Small intestine (tissue), 7 donors: ENCODE data around the gene SLC7A6OS. TPM values are rescaled to one million over a fixed set of nuclear protein-coding genes. Genes with fewer than 3 reads are reported as not detected.

Source experiments
- DNase-seq, 2 donors: peaks; one replicate each; pipeline versions ENCODE4 v3.0.0 to v3.0.0-alpha.2; 2013
- FAIRE-seq: peaks from 2 replicates; lab custom pipeline; 2012; peaks lifted over from hg19 to GRCh38; lab: Jason Lieb, UNC
- H3K27ac ChIP-seq, 3 donors: one replicate each; pipeline ENCODE4 v1.5.1; 2013; ENCODE audit warnings: low read length in 2 of 3, mild to moderate bottlenecking in 2 of 3, control low read depth in 1 of 3, inconsistent platforms in 1 of 3, low read depth in 1 of 3, moderate library complexity in 1 of 3
- H3K27me3 ChIP-seq, 3 donors: one replicate each; pipeline ENCODE4 v1.6.1; 2013; ENCODE audit warnings: low read length in 3 of 3, inconsistent platforms in 1 of 3; ENCODE audit not compliant: control insufficient read depth in 3 of 3, insufficient read depth in 3 of 3
- H3K36me3 ChIP-seq, 3 donors: one replicate each; pipeline ENCODE4 v1.6.1; 2013; ENCODE audit warnings: low read length in 3 of 3, inconsistent platforms in 1 of 3, low read depth in 1 of 3, mild to moderate bottlenecking in 1 of 3, moderate library complexity in 1 of 3; ENCODE audit not compliant: control insufficient read depth in 3 of 3, insufficient read depth in 2 of 3
- H3K4me1 ChIP-seq, 3 donors: one replicate each; pipeline ENCODE4 v1.6.1; 2013; ENCODE audit warnings: low read length in 2 of 3, inconsistent platforms in 1 of 3, low read depth in 1 of 3, mild to moderate bottlenecking in 1 of 3, moderate library complexity in 1 of 3; ENCODE audit not compliant: control insufficient read depth in 3 of 3, insufficient read depth in 2 of 3
- H3K4me3 ChIP-seq, 3 donors: one replicate each; pipeline ENCODE4 v1.5.1; 2013; ENCODE audit warnings: low read length in 3 of 3, control low read depth in 1 of 3, inconsistent platforms in 1 of 3, low read depth in 1 of 3, mild to moderate bottlenecking in 1 of 3, moderate library complexity in 1 of 3
- H3K9me3 ChIP-seq, 2 donors: one replicate each; pipeline ENCODE4 v1.6.1; 2013; ENCODE audit warnings: low read depth in 1 of 2, low read length in 1 of 2; ENCODE audit not compliant: control insufficient read depth in 2 of 2, insufficient read depth in 1 of 2
- WGBS, 3 donors: extraction: QIAGEN DNeasy Blood & Tissue Kit; methylation state at CpG; one replicate each; pipeline ENCODE4 v1.1.7; 2013; 5-methylcytosine and 5-hydroxymethylcytosine counted together
- polyA plus RNA-seq, 4 donors: library from polyadenylated mRNA; stranded (reverse) in 3 of 4; unstranded in 1 of 4; fragments of 200-250 nt in 3 of 4; fragments of 120-200 nt in 1 of 4; gene quantifications; one replicate each; pipeline versions ENCODE4 v1.2.1 to v1.2.3, GENCODE V29; 2013
- donor health status: healthy with polysubstance abuse.
- donor health status: control.
- donor health status: control.
- donor health status: Bipolar disorder and iron deficiency.
- donor health status: healthy.

SLC7A6OS gene
- polyA plus RNA-seq, 4 donors, result 3.8 to 16.7 (median 5.9) TPM

- peaks cover 4 to 67% (median 11%) of the 10 kb centered on the region in 3 donors for H3K36me3 ChIP-seq
- peaks cover 0 to under 1% (median 0%) of the 10 kb centered on the region in 3 donors for H3K4me1 ChIP-seq
- no peak overlapping the region for H3K4me3 ChIP-seq
- H3K9me3 ChIP-seq, result no peaks in the 10 kb centered on the region
- 93 to 95% (median 94%) methylated on average over 13 of the region's 13 CpGs for WGBS, 3 donors
- no peaks in the 10 kb centered on the region for H3K27me3 ChIP-seq
- H3K27ac ChIP-seq, result no peak overlapping the region
- FAIRE-seq, result no peak
- no peak for DNase-seq
Measured at GRCh38 chr16:68339214-68339613, 28.5 kb upstream of the SLC7A6OS start.

GRCh38 chr16:68338326-68339119 is 27.8 kb upstream of the SLC7A6OS start:
- FAIRE-seq, result no peak
- Histone ChIP-seq H3K4me1 (peaks cover 0 to 7% (median 0%) of the 10 kb centered on the region in 3 donors), H3K9me3 (no peaks in the 10 kb centered on the region), H3K27me3 (no peaks in the 10 kb centered on the region), H3K4me3 (no peak overlapping the region), H3K36me3 (peaks cover 4 to 66% (median 11%) of the 10 kb centered on the region in 3 donors), H3K27ac (no peak overlapping the region)
- WGBS, 3 donors, result 96 to 97% (median 96%) methylated on average over 16 of the region's 16 CpGs
- DNase-seq, result no peak

DNA sequence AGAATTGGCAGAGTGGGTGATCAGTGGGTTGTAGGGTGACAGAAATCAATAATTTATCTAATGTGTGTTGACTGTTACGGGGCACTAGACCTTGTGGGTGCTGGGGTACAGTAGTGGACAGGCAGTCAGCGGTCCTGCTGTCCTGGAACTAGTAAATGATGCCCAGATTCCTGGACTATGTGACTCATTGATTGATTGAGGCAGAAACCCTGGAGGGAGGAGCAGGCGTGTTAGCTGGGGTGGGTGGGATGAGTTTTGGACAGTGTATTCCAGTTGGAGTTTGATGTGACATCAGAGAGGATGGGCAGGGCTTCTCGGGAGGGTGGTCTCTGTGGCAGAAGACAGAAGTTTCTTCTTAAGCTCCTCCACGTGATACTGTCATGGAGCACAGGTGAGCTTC is 24.4 kb upstream of the SLC7A6OS start:
- Histone ChIP-seq H3K4me3 (no peak overlapping the region), H3K9me3 (no peaks in the 10 kb centered on the region), H3K27ac (no peak overlapping the region), H3K36me3 (peaks cover 4 to 48% (median 10%) of the 10 kb centered on the region in 3 donors), H3K27me3 (no peaks in the 10 kb centered on the region), H3K4me1 (peaks cover 2 to 29% (median 3%) of the 10 kb centered on the region in 3 donors)
- 84 to 97% (median 91%) methylated on average over 5 of the region's 5 CpGs for WGBS, 3 donors
- FAIRE-seq (no peak), DNase-seq (no peak)

DNA sequence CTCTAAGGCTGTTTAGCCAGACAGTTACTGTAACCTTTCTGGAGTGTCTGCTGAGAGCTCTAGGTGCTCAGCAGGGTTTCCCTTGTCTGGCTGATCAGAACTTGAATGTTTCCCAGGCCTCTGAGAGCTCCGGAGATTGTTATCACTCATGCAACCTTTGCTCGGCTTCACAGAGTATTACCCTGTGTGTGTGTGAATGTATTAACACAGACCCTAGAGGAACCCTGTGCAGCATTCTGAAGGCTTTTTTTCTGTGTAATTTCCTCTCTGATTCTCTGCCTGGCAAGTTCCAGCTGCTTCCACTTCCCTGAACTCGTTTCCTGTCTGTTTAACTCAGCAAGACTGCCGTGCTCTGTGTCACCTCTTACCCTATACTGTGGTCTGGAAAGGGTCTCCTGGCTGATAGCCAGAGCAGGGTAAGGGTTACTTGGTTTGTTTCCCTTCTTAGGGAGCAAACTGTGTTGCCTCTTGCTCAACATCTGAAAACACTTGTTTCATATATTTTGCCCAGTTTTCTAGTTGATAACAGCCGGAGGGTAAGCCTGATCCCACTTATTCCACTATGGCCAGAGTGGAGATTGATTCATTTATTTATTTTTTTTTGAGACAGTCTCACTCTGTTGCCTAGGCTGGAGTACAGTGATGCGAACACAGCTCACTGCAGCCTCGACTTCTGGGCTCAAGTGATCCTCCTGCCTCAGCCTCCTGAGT is 21.8 kb upstream of the SLC7A6OS start:
- Histone ChIP-seq H3K27ac (peak overlapping the region in 2 of 3 donors; percentile 43 to 72), H3K4me3 (no peak overlapping the region), H3K9me3 (no peaks in the 10 kb centered on the region), H3K36me3 (peaks cover 0 to 24% (median 2%) of the 10 kb centered on the region in 3 donors), H3K27me3 (no peaks in the 10 kb centered on the region), H3K4me1 (peaks cover 2 to 50% (median 3%) of the 10 kb centered on the region in 3 donors)
- WGBS, 3 donors, result 36 to 37% (median 37%) methylated on average over 7 of the region's 7 CpGs
- DNase-seq (peak; percentile 68 to 71), FAIRE-seq (no peak)

GRCh38 chr16:68331879-68332410 is 21.2 kb upstream of the SLC7A6OS start:
- H3K4me1 ChIP-seq, result peaks cover 2 to 55% (median 3%) of the 10 kb centered on the region in 3 donors
- no peaks in the 10 kb centered on the region for H3K9me3 ChIP-seq
- FAIRE-seq, result no peak
- H3K36me3 ChIP-seq, result peaks cover 0 to 25% (median 0%) of the 10 kb centered on the region in 3 donors
- 22 to 30% (median 24%) methylated on average over 4 of the region's 4 CpGs for WGBS, 3 donors
- H3K27me3 ChIP-seq, result no peaks in the 10 kb centered on the region
- no peak for DNase-seq
- H3K4me3 ChIP-seq, result no peak overlapping the region
- H3K27ac ChIP-seq, result peak overlapping the region in 2 of 3 donors; percentile 43 to 72

GRCh38 chr16:68328860-68329390 is 18.2 kb upstream of the SLC7A6OS start:
- DNase-seq, result peak; percentile 82 to 86
- WGBS, 3 donors, result 12 to 35% (median 23%) methylated on average over 3 of the region's 3 CpGs
- peak overlapping the region in 1 of 3 donors; percentile 79 for H3K27ac ChIP-seq
- H3K36me3 ChIP-seq, result peaks cover 0 to 34% (median 0%) of the 10 kb centered on the region in 3 donors
- no peaks in the 10 kb centered on the region for H3K27me3 ChIP-seq
- no peak overlapping the region for H3K4me3 ChIP-seq
- no peak for FAIRE-seq
- H3K9me3 ChIP-seq, result no peaks in the 10 kb centered on the region
- H3K4me1 ChIP-seq, result peaks cover 2 to 52% (median 3%) of the 10 kb centered on the region in 3 donors

DNA sequence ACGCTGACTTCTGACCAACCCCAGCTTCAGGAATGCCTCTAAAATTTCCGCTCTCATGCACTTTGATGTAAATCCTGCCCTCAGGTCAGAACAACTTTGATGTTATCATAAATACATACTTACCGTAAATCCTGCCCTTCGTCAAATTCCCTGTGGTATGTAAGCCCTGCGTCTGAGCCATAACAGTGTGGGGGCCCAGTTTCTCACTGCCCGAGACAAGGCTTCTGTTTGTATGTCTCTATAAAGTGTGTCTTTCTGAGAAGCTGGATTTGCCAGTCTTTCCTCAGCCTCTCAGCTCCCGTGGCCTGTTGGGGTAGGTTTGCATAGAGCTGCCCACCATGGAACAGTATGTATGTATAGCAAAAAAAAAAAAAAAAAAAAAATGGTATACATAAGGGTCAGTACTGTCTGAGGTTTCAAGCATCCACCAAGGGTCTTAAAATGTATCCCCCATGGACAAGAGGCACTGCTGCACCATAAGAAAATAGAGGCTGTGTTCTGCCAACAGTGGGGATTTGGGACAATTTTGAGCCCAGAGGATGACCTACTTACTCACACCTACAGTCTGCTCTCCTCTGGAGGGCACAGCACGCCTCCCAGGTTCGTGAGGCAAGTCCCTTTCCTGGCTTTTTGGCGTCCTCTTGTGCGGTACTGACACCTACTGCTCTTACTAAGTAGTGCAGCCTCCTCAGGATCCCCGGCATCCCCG is 17.6 kb upstream of the SLC7A6OS start:
- peak; percentile 90 to 94 for DNase-seq
- WGBS, 3 donors, result 31 to 36% (median 35%) methylated on average over 13 of the region's 13 CpGs
- H3K27me3 ChIP-seq, result no peaks in the 10 kb centered on the region
- H3K4me3 ChIP-seq, result no peak overlapping the region
- H3K36me3 ChIP-seq, result peaks cover 0 to 33% (median 0%) of the 10 kb centered on the region in 3 donors
- no peak for FAIRE-seq
- no peaks in the 10 kb centered on the region for H3K9me3 ChIP-seq
- H3K27ac ChIP-seq, result peak overlapping the region in 1 of 3 donors; percentile 79
- peaks cover 2 to 46% (median 3%) of the 10 kb centered on the region in 3 donors for H3K4me1 ChIP-seq
